GM23248 (cell line): Measurements from ENCODE around the gene STMND1.

Experiments used
- EZH2 ChIP-seq: fragments of 200-600 bp; sonication (generic); IDR thresholded peaks from 2 replicates; pipeline ENCODE4 v1.6.1; 2018; ENCODE audit warnings: antibody characterized with exemption, mild to moderate bottlenecking; ENCODE audit not compliant: insufficient read depth, poor library complexity, severe bottlenecking
- EZH2phosphoT487 ChIP-seq: fragments of 200-600 bp; sonication (generic); IDR thresholded peaks from 2 replicates; pipeline ENCODE4 v1.6.1; 2018; ENCODE audit warnings: antibody characterized with exemption, moderate library complexity, mild to moderate bottlenecking, low read depth; ENCODE audit not compliant: insufficient read depth

DNA sequence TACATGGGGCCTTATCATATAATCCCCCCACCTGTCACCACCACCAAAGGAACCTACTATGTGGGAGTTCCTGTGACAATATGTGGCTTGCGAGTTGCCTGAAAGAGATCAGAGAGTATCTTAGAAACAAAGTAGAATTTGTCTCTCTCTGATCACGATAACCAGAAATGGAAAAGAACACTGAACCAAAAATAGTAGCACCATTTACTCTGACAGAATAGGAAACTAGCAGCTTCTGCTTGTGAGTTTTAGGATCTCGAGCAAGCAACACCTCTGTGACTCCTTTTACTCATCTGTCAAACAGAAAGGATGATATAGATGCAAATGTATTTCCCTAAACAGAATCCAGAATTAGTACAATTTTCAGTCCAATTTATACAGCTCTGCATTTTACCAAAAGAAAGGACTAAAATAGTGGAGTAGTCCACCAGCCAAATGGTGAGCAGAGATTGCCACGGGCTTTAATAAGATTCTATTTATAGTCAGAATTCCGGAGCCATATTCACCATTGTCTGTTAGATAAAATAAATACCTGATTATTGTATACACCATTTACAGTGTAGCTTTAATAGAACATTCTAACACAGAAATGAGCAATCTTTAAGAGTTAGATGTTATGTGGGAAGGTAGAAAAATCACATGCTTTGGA lies 19.9 kb upstream of the STMND1 start:
- TF ChIP-seq EZH2 (no peak), EZH2phosphoT487 (no peak)
